Neural cell (in vitro differentiated cells): ENCODE results near the gene SP140. TPM values are rescaled to one million over a fixed set of nuclear protein-coding genes. Genes with fewer than 3 reads are reported as not detected.
"Not testable (repeated sequence)": the region's sequence is repeated elsewhere in the genome, so short reads cannot be mapped to it uniquely, and the experiment has no call there.

ENCODE experiments used
- H2AFZ ChIP-seq: fragments of 200-600, 300-800 bp; sonication (generic), shearing (Covaris generic); 2 replicates; pipeline ENCODE4 v1.6.0; 2014; ENCODE audit warnings: low read depth, mild to moderate bottlenecking, antibody characterized with exemption, low read length, moderate library complexity
- H3F3A ChIP-seq: fragments of 200-600 bp; shearing (Covaris generic); 2 replicates; pipeline ENCODE4 v1.6.1; 2016; ENCODE audit warnings: mild to moderate bottlenecking, moderate library complexity, mixed read lengths, antibody characterized with exemption, low read length; ENCODE audit not compliant: insufficient read depth, poor library complexity, severe bottlenecking
- H3K27ac ChIP-seq: fragments of 200-600, 300-800 bp; sonication (generic), shearing (Covaris generic); 2 replicates; pipeline ENCODE4 v1.5.1; 2014; ENCODE audit warnings: mild to moderate bottlenecking, low read length, moderate library complexity
- H3K27me3 ChIP-seq: fragments of 300-800, 200-600 bp; sonication (generic), shearing (Covaris generic); 2 replicates; pipeline ENCODE4 v1.6.0; 2014; ENCODE audit warnings: mild to moderate bottlenecking, low read depth, low read length, moderate library complexity; ENCODE audit not compliant: insufficient read depth
- H3K36me3 ChIP-seq: fragments of 300-800, 200-600 bp; sonication (generic), shearing (Covaris generic); 2 replicates; pipeline ENCODE4 v1.5.1; 2014; ENCODE audit warnings: mild to moderate bottlenecking, antibody characterized with exemption, low read length, moderate library complexity; ENCODE audit not compliant: insufficient read depth
- H3K4me2 ChIP-seq: fragments of 300-800, 200-600 bp; sonication (generic), shearing (Covaris generic); 2 replicates; pipeline ENCODE4 v1.6.0; 2014; ENCODE audit warnings: mild to moderate bottlenecking, low read length
- H3K4me3 ChIP-seq: fragments of 300-800, 200-600 bp; sonication (generic), shearing (Covaris generic); 2 replicates; pipeline ENCODE4 v1.5.1; 2014; ENCODE audit warnings: mild to moderate bottlenecking, low read length, moderate library complexity
- H3K79me2 ChIP-seq: fragments of 200-600 bp; shearing (Covaris generic); replicated peaks from 2 replicates; pipeline ENCODE4 v1.6.0; 2014; ENCODE audit warnings: mild to moderate bottlenecking, low read length, moderate library complexity; ENCODE audit not compliant: insufficient read depth
- H3K9ac ChIP-seq: fragments of 300-800, 200-600 bp; sonication (generic), shearing (Covaris generic); 2 replicates; pipeline ENCODE4 v1.6.1; 2016; ENCODE audit warnings: mild to moderate bottlenecking, low read length, mixed read lengths
- H3K9me2 ChIP-seq: fragments of 200-600 bp; shearing (Covaris generic); 2 replicates; pipeline ENCODE4 v1.6.1; 2016; ENCODE audit warnings: mild to moderate bottlenecking, low read length, mixed read lengths; ENCODE audit not compliant: insufficient read depth
- H3K9me3 ChIP-seq: fragments of 200-600, 300-800 bp; sonication (generic), shearing (Covaris generic); 2 replicates; pipeline ENCODE4 v1.6.1; 2016; ENCODE audit warnings: mild to moderate bottlenecking, mixed run types, low read length, moderate library complexity, mixed read lengths
- H4K20me1 ChIP-seq: fragments of 200-600 bp; shearing (Covaris generic); 2 replicates; pipeline ENCODE4 v1.6.1; 2016; ENCODE audit warnings: mild to moderate bottlenecking, mixed run types; ENCODE audit not compliant: insufficient read depth
- CTCF ChIP-seq: fragments of 450-650 bp; IDR thresholded peaks from 2 replicates; pipeline ENCODE4 v1.5.1; 2014; ENCODE audit warnings: antibody characterized with exemption, mild to moderate bottlenecking, moderate library complexity; ENCODE audit not compliant: poor library complexity, severe bottlenecking
- EP300 ChIP-seq: fragments of 450-650 bp; conservative IDR thresholded peaks from 2 replicates; pipeline ENCODE4 v1.6.1; 2014; ENCODE audit warnings: antibody characterized with exemption, mild to moderate bottlenecking, moderate library complexity; ENCODE audit not compliant: poor library complexity, severe bottlenecking
- EZH2 ChIP-seq: fragments of 200-600, 300-800 bp; shearing (Covaris generic), sonication (generic); IDR thresholded peaks from 2 replicates; pipeline ENCODE4 v1.6.1; 2014; ENCODE audit warnings: antibody characterized with exemption, low read length, borderline replicate concordance, mild to moderate bottlenecking; ENCODE audit not compliant: insufficient read depth, poor library complexity, severe bottlenecking
- MXI1 ChIP-seq: fragments of 450-650 bp; conservative IDR thresholded peaks from 2 replicates; pipeline ENCODE4 v1.6.1; 2014; ENCODE audit warnings: antibody characterized with exemption, mild to moderate bottlenecking; ENCODE audit not compliant: poor library complexity, severe bottlenecking
- POLR2AphosphoS5 ChIP-seq: IDR thresholded peaks from 2 replicates; pipeline ENCODE4 v1.6.1; 2012
- RAD21 ChIP-seq: fragments of 450-650 bp; conservative IDR thresholded peaks from 2 replicates; pipeline ENCODE4 v1.6.1; 2014; ENCODE audit warnings: antibody characterized with exemption, mild to moderate bottlenecking, moderate library complexity
- REST ChIP-seq: IDR thresholded peaks from 2 replicates; pipeline ENCODE4 v1.6.1; 2012; ENCODE audit warnings: borderline replicate concordance
- SMC3 ChIP-seq: fragments of 450-650 bp; conservative IDR thresholded peaks from 2 replicates; pipeline ENCODE4 v1.6.1; 2014; ENCODE audit warnings: antibody characterized with exemption, mild to moderate bottlenecking, moderate library complexity; ENCODE audit not compliant: poor library complexity
- TAF1 ChIP-seq: IDR thresholded peaks from 2 replicates; pipeline ENCODE4 v1.6.1; 2012; ENCODE audit warnings: low read depth
- polyA plus RNA-seq: library from polyadenylated mRNA; depleted of rRNA; stranded (reverse); fragments of >200 nt; gene quantifications from 2 replicates; pipeline ENCODE4 v1.2.3, GENCODE V29; 2014

Gene SP140
- polyA plus RNA-seq, 1 donor from 2014 or later: 0.74 TPM

DNA sequence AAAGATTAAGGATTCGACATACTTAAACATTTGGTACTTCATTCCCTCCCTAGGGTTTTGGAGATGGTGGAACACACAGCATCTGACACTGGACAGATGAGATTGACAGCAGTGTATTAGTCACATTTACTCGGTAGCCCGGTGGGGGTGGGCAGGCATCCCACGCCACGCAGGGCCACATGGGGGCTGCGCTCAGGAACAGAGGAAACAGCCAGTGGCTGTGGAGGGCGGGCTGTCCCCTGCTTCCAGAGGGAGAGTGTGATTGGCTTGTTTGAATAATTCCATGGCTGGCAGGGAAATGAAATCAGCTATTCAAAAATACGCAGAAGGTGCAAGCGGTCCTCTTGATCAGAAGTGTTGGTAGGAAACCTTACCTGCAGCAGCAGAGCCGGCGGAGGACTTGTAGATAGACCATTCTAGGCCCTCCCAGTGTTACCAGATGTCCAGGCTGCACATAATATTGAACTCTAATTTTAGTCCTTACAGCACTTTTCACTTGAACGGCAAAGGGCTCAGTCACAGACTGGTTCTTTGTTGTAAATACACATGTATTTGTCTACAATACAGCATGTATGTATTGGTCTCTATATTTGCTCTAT is 83.0 kb downstream of the SP140 start:
- H2AFZ ChIP-seq: no peak overlapping the region
- no peaks in the 10 kb centered on the region for H3K27me3 ChIP-seq
- H3K9me2 ChIP-seq: no peaks in the 10 kb centered on the region
- H4K20me1 ChIP-seq: no peaks in the 10 kb centered on the region
- no peak for TF ChIP-seq EZH2
- TF ChIP-seq TAF1: no peak
- TF ChIP-seq POLR2AphosphoS5: no peak
- TF ChIP-seq MXI1: no peak
- TF ChIP-seq CTCF: no peak
- no peak for TF ChIP-seq EP300
- TF ChIP-seq SMC3: no peak
- no peak overlapping the region for H3K27ac ChIP-seq
- H3K4me2 ChIP-seq: no peak overlapping the region
- no peaks in the 10 kb centered on the region for H3F3A ChIP-seq
- H3K36me3 ChIP-seq: no peaks in the 10 kb centered on the region
- no peaks in the 10 kb centered on the region for H3K79me2 ChIP-seq
- no peaks in the 10 kb centered on the region for H3K9me3 ChIP-seq
- no peak overlapping the region for H3K9ac ChIP-seq
- no peak overlapping the region for H3K4me3 ChIP-seq

GRCh38 chr2:230310792-230311191 is 85.3 kb downstream of the SP140 start:
- H3K9me2 ChIP-seq, H3K9ac ChIP-seq, H3K4me3 ChIP-seq, H3F3A ChIP-seq, H3K9me3 ChIP-seq, H2AFZ ChIP-seq, H3K79me2 ChIP-seq, H3K4me2 ChIP-seq, H4K20me1 ChIP-seq, H3K36me3 ChIP-seq, H3K27me3 ChIP-seq, H3K27ac ChIP-seq: not testable (repeated sequence)

GRCh38 chr2:230311634-230312033 is 86.1 kb downstream of the SP140 start:
- not testable (repeated sequence) for H3F3A ChIP-seq, H4K20me1 ChIP-seq, H3K79me2 ChIP-seq, H3K4me2 ChIP-seq, H3K9me2 ChIP-seq, H2AFZ ChIP-seq, H3K9me3 ChIP-seq, H3K4me3 ChIP-seq, H3K27ac ChIP-seq, H3K9ac ChIP-seq, H3K27me3 ChIP-seq, H3K36me3 ChIP-seq

DNA sequence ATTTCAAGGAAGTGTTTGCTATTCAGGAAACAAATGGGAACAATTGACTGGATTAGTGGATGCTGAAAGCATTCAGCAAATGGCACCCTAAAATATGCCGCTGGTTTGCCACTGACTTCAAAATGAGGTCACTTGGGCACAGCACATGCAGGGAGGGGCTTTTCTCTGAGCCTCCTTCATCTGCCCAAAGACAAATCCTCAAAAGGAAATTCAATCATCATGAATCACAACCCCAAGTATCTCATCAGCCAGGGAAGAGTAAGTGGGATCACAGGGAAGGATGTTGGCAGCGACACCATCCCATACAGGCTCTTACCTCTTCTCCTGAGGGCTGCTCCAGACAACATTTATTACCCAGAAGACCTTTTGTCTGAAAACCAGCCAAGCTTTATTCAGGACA is 87.1 kb downstream of the SP140 start:
- Histone ChIP-seq H3F3A (no peaks in the 10 kb centered on the region), H3K9me3 (no peaks in the 10 kb centered on the region), H3K9me2 (no peaks in the 10 kb centered on the region), H3K27ac (no peak overlapping the region), H4K20me1 (no peaks in the 10 kb centered on the region), H2AFZ (no peak overlapping the region), H3K36me3 (no peaks in the 10 kb centered on the region), H3K4me3 (no peak overlapping the region), H3K9ac (no peak overlapping the region), H3K79me2 (no peaks in the 10 kb centered on the region), H3K4me2 (no peak overlapping the region), H3K27me3 (no peaks in the 10 kb centered on the region)
- TF ChIP-seq REST (no peak), MXI1 (no peak), CTCF (no peak), EZH2 (no peak), RAD21 (no peak)
